A673 (cell line): Measurements from ENCODE around the gene FAM241A.

Experiments
- EZH2 ChIP-seq: fragments of 200-600 bp; sonication (generic); IDR thresholded peaks from 2 replicates; pipeline ENCODE4 v1.6.1; 2017; ENCODE audit warnings: borderline replicate concordance, low read depth, mild to moderate bottlenecking, mixed read lengths, antibody characterized with exemption, low read length; ENCODE audit not compliant: poor library complexity, severe bottlenecking
- TF ChIP-seq, protein P1 (sequence below): fragments of 300-800, 200-600 bp; sonication (generic); conservative IDR thresholded peaks from 2 replicates; pipeline ENCODE4 v1.5.1; 2017; ENCODE audit warnings: low read depth, mild to moderate bottlenecking, antibody characterized with exemption, low read length, moderate library complexity, mixed read lengths

DNA sequence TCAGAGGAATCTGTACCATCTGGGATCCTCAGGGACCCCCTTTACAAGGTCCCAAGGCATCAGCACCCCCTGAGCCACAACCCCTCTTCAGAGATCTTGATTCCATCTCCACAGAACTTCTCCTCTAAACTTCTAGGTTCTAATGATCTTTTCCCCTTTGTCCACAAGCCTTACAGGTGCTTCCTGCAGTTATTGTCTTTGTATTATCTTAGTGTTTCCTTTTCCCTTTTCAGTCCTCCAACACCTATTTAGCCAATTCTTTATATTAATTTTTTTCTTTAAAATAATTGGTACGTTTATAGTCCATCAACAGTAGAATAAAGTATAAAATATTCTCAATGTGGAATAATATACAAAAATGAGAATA, 35.2 kb upstream of the FAM241A start:
- no peak for TF ChIP-seq EZH2
- TF ChIP-seq, protein P1, sequence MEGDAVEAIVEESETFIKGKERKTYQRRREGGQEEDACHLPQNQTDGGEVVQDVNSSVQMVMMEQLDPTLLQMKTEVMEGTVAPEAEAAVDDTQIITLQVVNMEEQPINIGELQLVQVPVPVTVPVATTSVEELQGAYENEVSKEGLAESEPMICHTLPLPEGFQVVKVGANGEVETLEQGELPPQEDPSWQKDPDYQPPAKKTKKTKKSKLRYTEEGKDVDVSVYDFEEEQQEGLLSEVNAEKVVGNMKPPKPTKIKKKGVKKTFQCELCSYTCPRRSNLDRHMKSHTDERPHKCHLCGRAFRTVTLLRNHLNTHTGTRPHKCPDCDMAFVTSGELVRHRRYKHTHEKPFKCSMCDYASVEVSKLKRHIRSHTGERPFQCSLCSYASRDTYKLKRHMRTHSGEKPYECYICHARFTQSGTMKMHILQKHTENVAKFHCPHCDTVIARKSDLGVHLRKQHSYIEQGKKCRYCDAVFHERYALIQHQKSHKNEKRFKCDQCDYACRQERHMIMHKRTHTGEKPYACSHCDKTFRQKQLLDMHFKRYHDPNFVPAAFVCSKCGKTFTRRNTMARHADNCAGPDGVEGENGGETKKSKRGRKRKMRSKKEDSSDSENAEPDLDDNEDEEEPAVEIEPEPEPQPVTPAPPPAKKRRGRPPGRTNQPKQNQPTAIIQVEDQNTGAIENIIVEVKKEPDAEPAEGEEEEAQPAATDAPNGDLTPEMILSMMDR: no peak
